ENCODE measurements around the gene PPFIA3.
"Not testable (repeated sequence)": the region's sequence is repeated elsewhere in the genome, so short reads cannot be mapped to it uniquely, and the experiment has no call there.

PPFIA3 gene

DNA sequence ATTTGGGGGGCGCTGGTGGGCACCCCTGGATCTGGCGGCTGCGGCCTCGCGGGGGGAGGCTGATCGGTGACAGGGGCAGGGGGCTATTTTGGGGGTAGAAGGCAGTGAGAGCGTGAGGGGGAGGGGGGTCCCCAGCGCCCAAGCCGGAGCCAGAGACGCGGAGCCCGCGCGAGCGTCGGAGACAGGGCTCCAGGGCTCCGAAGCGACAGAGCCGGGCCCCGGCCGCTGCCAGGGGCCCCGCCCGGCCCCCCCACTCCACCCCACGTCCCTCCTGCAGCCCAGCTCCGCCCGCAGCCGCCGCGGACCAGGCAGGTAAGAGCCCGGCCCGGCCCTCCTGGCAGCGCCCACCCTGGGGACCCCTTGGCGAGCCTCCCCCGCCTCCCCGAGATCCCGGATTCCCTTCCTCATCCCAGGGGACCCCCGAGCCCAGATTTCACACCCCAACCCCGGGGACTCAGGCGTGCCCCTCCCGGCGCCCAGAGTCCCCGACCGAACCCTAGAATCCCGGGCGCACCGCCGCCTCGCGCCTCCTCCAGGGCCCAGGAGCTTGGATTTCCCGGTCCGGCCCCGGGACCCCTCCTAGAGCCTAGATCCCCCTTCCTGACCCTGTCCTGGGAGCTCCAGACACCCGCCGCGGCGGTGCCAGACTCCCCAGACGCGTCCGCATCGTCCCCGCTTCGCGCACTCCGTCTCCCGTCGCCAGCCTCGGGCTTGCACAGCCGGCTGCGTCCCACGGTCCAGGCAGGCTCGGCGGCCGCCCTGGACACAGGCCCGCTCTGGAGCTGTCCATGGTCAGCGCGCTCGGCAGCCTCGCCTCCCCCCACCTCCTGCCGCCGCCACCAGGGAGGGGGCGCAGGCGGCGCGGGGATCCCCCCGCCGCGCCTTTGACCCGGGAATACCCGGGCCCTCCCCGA is at the start of gene PPFIA3:
Gene PPFIA3, plus strand, starts transcription at position 134 of the 914 bp plus-strand sequence. CDS start 8,330 bp downstream, outside the sequence.
- peak; percentile 8 for DNase-seq (ENCODE audit: low read depth)

DNA sequence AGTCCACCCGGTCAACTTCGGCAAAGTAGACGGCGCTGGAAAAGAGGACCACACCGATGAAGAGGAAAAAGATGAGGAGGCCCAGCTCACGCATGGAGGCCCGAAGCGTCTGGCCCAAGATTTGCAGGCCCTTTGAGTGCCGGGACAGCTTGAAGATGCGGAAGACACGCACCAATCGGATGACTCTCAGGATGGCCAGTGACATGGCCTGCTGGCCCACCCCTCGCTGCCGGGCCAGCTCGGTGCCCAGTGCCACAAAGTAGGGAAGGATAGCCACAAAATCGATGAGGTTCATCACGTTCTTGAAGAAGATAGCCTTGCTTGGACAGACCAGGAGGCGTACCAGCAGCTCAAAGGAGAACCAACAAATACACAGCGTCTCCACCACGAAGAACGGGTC is 48.9 kb upstream of the PPFIA3 start:
- DNase-seq (ENCODE audit: low read depth): no peak

DNA sequence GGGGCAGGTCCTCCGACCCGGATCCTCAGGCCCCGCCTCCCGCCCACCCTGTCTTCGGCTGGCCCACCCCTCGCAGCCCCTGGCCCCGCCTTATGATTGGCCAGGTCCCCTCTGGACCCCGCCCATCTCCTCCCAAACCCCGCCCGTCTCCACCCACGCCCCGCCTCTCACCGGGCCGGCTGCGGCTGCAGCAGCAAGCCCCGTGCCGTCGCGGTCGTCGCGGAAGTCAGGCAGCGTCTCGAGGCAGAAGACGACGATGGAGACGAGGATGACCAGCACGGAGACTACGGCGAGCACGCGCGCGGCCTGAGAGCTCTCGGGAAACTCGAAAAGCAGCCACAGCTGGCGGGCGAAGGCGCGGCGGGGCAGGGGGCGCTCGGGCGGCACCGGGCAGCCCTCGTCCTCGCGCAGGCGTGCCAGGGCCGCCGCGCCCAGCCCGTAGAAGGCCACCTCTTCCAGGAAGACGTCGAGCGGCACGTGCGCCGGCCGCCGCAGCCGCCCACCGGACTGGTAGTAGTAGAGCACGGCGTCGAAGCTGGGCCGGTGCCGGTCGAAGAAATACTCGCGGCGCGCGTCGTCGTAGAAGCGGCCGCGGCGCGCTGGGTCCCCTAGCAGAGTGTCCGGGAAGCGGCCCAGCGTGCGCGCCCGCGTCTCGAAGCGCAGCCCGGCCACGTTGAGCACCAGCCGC is 47.3 kb upstream of the PPFIA3 start:
- no peak for DNase-seq (ENCODE audit: low read depth)

DNA sequence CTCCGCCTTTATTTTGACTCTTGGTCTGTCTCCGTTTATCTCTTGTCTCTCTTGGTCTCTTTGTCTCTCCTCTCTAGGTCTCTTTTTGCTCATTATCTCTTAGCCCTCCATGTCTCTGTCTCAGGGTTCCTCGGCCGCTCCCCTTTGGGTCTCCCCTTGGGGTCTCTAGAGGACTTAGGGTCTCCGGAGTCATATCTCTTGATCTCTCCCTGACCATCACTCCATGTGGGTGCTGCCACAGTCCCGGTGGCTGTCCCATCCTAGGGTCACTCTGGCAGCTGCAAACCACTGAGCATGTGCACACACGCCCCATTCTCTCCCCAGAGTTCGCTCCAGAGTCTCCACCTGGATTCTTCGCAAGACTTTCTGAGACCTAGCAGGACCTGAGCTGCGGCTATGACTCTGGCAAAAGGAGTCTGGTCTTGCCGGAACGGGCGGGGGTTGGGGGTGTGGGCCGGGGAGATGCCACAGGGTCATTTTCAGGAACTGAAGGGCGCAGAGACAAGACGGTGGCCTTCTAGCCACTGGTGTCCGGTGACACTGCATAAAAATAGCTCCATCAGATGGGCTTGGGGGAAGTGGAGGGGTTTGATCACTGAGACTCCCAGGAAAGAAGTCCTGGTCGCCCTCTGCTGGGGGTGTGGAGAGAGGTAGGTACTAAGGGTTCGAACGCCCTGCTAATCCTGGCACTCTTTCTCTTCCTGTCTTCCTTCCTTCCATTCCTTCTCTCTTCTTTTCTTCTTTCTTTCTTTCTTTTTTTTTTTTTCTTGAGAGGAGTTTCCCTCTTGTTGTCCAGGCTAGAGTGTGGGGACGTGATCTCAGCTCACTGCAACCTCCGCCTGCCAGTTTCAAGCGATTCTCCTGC is 45.6 kb upstream of the PPFIA3 start:
- no peak for DNase-seq (ENCODE audit: low read depth)

DNA sequence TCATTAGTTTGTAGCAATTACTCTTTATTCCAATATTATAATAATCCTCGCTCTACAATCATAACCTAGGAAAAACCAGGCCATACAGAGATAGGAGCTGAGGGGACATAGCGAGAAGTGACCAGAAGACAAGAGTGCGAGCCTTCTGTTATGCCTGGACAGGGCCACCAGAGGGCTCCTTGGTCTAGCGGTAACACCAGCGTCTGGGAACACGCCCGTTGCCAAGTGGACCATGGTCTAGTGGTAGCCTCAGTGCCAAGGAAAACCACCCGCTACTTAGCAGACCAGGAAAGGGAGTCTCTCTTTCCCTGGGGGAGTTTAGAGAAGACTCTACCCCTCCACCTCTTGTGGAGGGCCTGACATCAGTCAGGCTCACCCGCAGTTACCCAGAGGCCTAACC is 44.5 kb upstream of the PPFIA3 start:
- not testable (repeated sequence) for DNase-seq (ENCODE audit: low read depth)

DNA sequence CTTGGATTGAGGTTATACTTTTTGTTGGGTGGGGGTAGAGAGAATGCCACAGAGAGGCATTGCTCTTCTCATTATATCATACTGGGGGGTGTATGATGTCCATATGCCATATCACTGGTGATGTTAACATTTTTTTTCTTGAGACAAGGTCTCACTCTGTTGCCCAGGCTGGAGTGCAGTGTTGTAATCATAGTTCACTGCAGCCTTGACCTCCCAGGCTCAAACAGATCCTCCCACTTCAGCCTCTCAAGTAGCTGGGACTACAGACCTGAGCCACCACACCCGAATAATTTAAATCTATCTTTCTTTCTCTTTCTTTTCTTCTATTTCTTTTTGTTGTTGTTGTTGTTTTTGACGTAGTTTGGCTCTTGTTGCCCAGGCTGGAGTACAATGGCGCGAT is 39.0 kb upstream of the PPFIA3 start:
- DNase-seq (ENCODE audit: low read depth): no peak

DNA sequence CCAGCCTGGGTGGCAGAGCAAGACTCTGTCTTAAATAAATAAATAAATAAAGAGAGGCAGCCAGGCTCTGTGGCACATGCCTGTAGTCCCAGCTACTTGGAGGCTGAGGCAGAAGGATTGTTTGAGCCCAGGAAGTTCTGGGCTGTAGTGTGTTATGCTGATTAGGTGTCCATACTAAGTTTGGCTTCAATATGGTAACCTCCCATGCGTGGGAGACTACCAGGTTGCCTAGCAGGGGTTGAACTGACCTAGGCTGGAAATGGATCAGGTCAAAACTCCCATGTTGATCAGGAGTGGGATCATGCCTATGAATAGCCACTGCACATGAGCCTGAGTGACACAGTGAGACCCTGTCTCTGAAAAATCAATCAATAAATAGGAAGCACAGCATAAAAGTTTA is 38.1 kb upstream of the PPFIA3 start:
- DNase-seq (ENCODE audit: low read depth): no peak

DNA sequence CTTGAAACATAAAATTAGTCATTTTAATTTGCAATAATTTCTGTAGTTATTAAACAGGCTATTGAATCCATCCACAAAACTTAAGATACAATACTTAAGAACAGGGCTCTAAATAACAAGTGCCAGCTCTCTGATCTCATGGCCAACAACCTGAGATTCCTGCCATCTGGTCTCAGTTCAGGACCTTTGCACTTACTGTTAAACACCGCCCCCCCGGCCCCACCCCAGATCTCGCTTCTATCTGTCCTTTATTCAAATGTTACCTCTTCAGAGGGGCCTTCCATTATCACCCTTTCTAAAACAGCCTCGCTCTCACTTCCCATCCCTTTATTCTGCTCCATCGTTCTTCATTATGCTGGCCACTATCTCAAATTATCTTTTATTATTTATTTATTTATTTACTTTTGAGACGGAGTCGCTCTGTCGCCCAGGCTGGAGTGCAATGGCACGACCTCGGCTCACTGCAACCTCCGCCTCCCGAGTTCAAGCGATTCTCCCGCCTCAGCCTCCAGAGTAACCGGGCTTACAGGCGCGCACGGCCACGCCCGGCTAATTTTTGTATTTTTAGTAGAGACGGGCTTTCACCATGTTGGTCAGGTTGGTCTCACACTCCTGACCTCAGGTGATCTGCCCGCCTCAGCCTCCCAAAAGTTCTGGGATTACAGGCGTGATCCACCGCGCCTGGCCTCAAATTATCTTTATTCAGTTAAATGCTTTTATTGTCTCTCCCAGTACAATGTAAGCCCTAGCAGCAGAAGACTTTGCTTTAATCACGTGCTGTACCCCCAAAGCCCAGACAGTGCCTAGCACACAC is 34.9 kb upstream of the PPFIA3 start:
- no peak for DNase-seq (ENCODE audit: low read depth)

DNA sequence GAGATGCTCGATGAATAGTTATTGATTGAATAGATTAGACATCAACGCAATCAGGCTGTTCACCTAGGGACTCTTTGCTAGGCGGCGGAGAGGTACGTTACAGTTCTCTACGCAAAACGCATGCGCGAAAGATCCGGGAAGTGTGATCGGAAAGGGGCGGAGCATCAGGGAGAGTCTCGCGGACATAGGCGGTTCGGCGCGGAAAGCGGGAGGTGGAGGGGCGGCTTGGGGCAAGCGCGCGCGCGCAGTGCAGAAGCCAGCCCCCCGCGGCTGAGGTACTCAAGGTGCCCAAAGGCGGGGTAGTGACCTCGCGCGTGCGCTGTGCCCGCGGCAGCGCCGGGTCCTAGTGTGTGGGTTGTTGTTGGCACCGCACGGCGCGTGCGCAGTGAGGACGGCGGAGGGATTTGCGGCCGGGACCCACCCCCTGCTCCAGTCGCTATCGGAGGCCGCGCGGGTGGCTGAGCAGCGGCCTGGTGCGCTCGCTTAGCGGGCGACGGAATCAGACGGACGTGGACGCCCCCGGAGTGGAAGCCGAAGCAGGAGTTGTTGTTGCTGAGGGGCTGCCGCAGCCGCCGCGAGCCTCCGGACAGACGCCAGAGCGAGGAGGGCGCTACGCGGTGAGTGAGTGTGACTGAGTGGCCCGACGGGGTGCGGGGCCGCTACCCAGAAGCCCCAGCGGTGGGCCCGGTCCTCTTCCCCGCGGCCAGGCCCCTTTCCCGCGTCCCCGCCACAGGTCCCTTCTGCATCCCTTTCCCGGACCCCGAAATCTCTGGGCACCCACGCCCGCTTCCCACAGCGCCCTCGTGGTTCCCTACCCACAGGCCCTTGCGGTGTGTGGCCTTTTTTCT is 34.1 kb upstream of the PPFIA3 start, which contains the start of gene SNRNP70:
Gene SNRNP70, plus strand, starts transcription at position 432 of the 848 bp plus-strand sequence. CDS start 964 bp downstream, outside the sequence.
- peak; percentile 99 for DNase-seq (ENCODE audit: low read depth)

DNA sequence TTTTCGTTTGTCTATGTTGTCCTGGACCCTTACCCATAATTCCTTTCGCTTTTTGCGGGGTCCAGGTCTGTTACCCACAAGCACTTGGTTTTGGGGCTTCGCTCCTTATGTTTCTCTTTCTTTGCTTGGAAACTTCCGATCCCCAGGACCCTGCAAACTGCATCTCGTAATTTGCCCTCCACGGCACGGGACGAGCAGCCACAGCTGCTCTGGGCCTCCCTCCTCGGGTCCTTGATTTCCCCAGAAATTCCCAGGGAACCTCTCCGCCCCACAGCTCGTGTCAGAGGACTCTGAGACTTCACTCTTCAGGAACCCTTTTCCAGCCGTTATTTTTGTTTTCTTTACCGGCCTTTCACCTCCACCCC is 33.5 kb upstream of the PPFIA3 start:
- no peak for DNase-seq (ENCODE audit: low read depth)

DNA sequence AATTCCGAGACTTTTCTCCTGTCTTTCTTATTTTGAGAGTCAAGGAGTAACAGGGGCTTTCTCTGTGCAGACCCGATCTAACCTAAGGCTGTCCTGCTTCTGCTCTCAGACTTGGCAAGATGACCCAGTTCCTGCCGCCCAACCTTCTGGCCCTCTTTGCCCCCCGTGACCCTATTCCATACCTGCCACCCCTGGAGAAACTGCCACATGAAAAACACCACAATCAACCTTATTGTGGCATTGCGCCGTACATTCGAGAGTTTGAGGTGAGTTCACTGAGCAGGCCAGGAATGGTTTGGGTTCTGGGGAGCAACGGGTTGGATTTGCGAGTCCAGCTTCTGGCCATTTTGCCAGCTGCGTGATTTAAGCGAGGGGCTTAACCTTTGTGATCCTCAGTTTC is 33.0 kb upstream of the PPFIA3 start:
- DNase-seq (ENCODE audit: low read depth): no peak

DNA sequence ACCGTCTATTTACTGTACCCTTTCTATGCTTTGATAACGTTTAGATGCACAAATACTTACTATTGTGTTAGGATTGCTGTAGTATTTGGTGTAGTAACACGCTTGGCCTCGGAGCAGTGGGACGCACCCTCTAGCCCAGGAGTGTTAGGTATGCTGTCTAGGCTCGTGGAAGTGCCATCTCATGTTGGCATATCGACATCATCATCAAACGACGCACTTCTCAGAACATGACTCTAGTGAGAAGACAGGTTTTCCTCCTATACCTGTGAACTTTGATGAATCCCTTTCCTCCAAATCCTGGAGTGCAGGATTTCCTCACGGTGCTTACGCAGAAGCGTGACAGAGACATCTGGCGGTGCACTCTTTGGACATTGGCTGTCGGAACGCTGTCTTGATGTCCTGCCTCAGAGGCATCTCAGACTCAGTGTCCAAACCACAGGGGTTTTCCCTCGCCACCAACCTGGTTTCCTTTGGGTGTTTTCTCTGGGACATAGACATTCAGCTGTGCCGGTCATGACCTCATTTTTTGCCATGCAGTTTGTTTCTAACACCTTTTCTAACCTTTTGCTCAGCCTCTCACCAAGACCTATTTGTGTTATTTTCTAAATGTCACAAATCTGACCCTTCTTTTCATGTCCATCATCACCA is 27.8 kb upstream of the PPFIA3 start:
- DNase-seq (ENCODE audit: low read depth): no peak

DNA sequence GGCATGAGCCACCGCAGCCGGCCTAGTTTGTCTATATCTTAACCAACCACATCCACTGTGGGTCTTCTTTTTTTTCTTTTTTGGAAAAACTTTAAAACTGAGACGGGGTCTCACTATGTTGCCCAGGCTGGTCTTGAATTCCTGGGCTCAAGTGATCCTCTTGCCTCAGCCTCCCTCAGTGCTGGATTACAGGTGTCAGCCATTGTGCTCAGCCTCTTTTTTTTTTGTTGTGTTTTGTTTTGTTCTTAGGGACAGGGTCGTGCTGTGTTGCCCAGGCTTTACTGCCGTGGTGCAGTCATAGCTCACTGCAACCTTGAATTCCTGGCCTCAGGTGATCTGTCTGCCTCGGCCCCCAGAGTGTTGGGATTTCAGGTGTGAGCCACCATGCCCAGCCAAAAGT is 26.7 kb upstream of the PPFIA3 start:
- DNase-seq (ENCODE audit: low read depth): no peak

DNA sequence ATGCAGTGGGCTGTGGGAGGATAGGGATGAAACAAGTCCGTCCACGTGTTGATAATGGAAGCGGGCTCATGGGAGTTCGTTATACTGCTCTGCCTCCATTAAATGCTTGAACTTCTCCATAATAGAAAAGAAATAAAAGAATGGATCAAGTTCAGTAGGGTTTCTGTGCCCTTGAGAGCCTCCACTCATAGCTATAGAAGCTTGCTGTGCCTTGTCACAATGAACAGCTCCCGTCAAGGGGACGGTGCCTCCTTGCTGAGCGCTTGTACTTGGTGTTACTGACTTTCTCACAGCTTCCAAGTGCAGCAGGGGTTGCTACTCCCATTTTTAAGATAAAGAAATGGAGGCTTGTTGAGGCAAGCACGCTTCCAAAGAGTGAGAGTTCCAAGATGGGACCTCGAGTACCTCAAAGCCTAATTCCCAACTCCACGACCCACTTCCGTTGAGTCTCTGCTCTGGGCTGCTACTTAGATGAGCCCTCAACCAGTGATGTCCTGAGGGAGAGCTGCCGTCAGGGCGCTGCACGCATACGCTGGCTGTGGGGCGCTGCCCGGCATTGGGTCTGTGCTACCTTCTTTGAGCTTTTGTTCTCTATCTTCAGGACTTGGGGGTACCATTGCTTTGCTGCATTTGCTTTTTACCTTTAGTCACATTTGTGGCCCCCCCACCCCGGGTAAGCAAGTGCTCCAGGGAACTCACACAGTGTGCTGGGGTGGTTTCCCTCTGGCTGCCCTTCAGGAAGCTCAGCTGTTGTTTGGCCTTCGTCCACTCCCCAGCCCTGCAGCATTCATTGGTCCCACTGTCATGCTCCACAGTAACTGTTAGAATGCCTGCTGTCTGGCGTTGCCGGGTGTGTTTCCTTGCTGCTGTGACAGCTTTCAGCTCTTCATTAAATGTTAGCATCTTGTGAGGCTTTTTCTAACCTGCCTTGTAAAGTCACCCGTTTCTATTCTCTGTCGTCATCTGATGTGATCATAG is 24.6 kb upstream of the PPFIA3 start:
- no peak for DNase-seq (ENCODE audit: low read depth)

DNA sequence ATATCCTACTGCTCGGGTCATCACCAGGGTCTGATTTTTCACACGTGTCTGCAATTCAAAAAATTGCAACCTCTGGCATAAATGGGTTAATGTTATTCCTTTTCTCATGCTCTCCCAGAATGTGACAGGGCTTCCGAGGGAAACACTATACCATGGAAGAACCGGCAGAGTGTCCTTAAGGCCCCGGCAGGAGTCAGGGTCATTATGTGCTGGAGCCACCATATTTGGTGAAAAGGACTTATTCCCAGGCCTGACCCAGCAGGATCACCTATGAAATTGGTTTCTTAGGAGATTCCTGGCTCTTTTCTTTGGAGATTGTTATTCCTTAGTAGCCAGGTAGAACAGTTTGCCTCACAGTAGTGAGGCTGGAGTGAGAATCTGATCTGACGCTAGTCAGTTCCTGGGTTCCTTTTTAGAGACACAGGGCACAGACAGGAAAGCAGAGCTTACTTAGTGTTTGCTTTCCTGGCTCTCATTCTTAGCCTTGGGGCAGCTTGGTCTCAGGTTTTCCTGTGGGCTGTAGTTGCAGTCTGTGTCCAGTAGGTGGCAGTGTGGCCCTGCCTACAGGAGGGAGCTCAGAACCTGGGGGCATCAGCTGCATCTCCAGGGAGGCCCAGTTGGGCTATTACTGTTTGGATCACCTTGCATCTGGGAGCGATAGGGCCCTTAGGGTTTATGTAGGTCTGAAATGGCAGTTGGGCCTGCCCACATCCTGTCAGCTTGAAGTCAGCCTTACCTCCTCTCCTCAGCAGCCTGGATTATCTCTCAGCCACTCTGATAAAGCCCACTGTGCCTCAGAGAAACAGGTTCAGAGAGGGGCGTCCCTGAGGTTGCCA is 21.7 kb upstream of the PPFIA3 start:
- peak; percentile 52 for DNase-seq (ENCODE audit: low read depth)

DNA sequence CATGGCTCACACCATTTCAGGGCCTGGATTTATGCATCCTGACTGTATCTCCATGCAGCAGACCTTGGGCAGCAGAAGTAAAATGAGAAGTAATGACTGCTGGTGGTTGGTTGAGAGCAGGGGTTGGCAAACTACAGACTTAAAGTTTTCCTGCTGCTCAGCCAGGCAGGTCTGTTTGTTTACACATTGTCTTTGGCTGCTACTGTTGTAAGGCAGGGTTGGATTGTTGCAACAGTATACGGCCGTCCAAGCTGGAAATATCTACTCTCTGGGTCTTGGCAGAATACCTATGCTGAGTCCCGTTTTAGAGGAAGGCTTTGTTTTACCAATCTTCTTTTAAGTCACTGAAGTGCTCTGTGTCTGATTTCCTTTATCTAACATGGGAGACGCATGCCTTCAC is 20.5 kb upstream of the PPFIA3 start:
- no peak for DNase-seq (ENCODE audit: low read depth)

DNA sequence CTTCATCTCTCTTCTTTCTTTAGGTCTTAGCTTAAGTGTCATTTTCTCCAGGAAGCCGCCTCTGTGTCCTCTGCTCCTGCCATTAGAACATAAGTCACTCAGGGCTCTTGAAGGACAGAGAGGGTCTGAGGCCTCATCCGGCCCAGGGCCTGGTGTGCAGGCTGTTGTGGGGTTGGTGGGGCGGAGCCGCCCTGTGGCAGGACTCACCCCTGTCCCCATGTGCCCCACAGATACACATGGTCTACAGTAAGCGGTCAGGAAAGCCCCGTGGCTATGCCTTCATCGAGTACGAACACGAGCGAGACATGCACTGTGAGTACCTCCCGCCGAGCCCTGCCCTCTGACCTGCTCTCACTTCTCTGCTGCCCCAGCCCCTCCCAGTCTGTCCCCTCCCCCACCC is 18.2 kb upstream of the PPFIA3 start:
- no peak for DNase-seq (ENCODE audit: low read depth)

DNA sequence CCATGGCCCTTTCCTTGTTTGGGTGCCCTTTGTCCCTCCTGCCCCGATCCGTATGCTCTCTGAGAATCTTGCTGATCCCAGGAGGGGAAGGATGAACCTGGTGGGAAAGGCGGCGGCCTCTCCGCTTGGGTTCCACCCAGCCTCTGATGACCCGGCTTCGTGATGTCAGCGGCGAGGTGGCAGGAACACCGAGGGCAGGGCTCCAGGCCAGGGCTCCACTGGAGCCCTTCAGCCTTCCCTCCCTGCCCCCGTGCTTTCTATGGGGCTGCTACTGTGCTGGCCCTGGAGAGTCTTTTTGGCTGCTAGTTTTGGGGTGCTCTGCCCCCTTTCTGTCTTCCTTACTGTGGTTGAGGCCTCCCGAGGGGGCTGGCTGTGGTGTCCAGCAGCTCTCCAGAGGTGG is 17.0 kb upstream of the PPFIA3 start:
- DNase-seq (ENCODE audit: low read depth): no peak
